ENCODE data around the gene FOXN3.

DNA sequence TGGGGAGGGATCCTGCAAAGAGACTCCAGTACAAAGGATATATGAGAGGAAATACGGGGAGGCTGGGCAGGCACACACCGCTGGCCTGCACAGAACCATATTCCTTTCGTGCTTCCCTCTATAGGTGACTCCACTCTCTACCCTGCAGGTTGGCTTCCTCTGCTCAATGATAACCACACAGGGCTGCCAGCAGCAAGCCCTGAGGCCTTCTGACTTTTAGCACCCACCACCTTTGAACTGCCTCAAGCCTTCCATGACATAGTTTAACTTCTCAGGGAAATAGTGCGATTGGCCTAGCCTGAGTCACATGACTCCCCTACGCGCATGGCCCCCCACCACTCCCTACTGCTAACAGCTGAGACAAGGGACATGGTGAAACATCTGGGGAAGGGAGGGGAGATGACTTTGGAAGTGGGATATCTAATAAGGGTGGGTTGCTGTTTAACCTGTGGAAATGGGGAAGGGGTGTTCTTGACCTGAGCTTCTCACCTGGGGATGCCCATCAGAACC, 3.0 kb upstream of the FOXN3 start:
- TF ChIP-seq, protein P1, sequence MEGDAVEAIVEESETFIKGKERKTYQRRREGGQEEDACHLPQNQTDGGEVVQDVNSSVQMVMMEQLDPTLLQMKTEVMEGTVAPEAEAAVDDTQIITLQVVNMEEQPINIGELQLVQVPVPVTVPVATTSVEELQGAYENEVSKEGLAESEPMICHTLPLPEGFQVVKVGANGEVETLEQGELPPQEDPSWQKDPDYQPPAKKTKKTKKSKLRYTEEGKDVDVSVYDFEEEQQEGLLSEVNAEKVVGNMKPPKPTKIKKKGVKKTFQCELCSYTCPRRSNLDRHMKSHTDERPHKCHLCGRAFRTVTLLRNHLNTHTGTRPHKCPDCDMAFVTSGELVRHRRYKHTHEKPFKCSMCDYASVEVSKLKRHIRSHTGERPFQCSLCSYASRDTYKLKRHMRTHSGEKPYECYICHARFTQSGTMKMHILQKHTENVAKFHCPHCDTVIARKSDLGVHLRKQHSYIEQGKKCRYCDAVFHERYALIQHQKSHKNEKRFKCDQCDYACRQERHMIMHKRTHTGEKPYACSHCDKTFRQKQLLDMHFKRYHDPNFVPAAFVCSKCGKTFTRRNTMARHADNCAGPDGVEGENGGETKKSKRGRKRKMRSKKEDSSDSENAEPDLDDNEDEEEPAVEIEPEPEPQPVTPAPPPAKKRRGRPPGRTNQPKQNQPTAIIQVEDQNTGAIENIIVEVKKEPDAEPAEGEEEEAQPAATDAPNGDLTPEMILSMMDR (conservative IDR thresholded peaks at IDR 0.05; ENCODE audit: low read length) = no peak
- no peak for TF ChIP-seq EZH2phosphoT487 (IDR thresholded peaks at IDR 0.05; ENCODE audit: borderline replicate concordance)
